ENCODE data around the gene TAF5L.
A peak's percentile ranks its signal among the peaks of the same experiment; 100 is the strongest.
"Not testable (repeated sequence)": the region's sequence is repeated elsewhere in the genome, so short reads cannot be mapped to it uniquely, and the experiment has no call there.

TAF5L gene

DNA sequence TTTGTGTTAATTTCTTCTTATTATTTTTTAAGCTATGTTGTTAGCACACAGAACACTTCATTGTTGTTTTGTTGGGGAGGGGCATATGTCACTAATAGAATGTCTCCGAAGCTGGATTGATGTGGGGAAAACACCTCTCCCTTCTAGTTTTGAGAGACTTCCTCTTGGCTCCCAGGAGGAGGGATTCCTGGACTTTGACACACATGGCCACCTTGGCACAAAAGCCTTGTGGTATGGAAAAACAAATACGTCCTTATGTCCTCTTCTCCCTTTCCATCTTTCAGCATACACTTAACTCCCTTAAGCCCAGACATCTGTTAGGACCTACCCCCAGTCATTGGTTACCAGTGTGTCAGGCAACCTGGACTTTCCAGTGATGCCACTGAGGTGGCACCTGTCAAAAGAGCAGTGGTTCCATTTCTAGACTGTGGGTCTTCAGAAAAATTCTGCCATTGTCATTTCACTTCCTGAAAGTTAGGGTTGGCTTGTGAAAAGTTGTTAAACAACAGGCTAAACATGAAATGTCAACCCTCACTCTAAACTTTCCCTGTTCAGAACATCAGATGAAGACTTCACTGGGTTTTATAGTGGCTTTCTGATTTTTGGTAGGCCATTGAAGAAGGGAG is 54.9 kb downstream of the TAF5L start:
- no peak for DNase-seq

- no peak for DNase-seq
Measured at GRCh38 chr1:229570305-229570704, 55.6 kb downstream of the TAF5L start.

- no peak for DNase-seq
Measured at GRCh38 chr1:229567109-229567868, 58.6 kb downstream of the TAF5L start.

- no peak for DNase-seq
Measured at GRCh38 chr1:229563701-229564100, 62.2 kb downstream of the TAF5L start.

- no peak for DNase-seq
Measured at GRCh38 chr1:229563241-229563640, 62.7 kb downstream of the TAF5L start.

- DNase-seq, result no peak
Measured at GRCh38 chr1:229562686-229563085, 63.2 kb downstream of the TAF5L start.

DNA sequence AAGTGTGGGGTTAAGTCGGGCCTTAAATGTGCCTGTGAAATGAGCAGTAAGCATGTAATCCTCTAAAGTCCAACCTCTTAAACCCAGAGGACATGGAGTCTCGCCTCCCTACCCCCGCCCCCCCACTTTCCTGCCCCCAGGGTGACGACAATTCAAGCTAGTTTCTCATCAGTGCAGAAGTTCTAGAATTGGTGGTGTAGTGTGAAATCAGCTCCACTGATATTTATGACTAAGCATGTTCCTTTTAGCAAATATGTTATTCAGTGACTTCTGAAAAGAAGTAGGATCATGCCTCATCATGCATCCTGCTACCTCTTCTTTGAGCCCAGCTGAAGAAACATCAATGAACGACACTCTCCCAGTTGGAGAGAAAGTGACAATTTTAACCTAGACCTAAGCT is 64.8 kb downstream of the TAF5L start:
- no peak for DNase-seq

- not testable (repeated sequence) for DNase-seq
Measured at GRCh38 chr1:229560124-229560523, 65.8 kb downstream of the TAF5L start.

- not testable (repeated sequence) for DNase-seq
Measured at GRCh38 chr1:229559336-229559801, 66.6 kb downstream of the TAF5L start.

GRCh38 chr1:229558460-229559335 is 67.2 kb downstream of the TAF5L start, which contains the start of gene ABCB10:
Gene ABCB10, minus strand, starts transcription at chr1:229558707. Its CDS starts 55 bp downstream, at chr1:229558652.
- DNase-seq, result peak; percentile 92

DNA sequence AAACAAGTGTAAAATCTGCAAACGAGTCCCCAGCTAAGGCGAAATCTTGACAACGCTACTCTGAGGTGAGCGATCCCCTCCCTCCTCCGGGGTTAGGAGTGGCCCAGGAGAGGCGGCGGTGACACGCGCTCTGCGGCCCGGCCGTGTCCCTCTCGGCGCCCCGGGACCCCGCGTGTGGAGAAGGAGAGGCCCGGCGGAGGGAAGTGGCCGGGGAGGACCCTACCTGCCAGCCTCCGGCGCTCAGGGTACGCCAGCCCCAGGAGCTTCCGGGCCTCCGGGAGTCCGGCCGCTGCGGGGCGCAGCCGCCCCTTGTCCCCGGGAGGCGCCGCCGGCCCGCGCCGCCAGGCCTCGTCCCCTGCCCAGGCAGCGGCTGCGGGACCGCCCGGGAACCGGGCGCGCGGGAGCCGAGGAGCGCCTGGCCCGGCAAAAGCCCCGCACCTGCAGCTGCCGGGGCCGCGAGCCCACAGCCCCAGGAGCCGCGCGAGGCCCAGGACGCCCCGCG is 68.0 kb downstream of the TAF5L start:
- peak; percentile 70 for DNase-seq

- DNase-seq, result no peak
Measured at GRCh38 chr1:229557200-229557850, 68.6 kb downstream of the TAF5L start.

GRCh38 chr1:229554886-229555621 is 70.9 kb downstream of the TAF5L start:
- no peak for DNase-seq

DNA sequence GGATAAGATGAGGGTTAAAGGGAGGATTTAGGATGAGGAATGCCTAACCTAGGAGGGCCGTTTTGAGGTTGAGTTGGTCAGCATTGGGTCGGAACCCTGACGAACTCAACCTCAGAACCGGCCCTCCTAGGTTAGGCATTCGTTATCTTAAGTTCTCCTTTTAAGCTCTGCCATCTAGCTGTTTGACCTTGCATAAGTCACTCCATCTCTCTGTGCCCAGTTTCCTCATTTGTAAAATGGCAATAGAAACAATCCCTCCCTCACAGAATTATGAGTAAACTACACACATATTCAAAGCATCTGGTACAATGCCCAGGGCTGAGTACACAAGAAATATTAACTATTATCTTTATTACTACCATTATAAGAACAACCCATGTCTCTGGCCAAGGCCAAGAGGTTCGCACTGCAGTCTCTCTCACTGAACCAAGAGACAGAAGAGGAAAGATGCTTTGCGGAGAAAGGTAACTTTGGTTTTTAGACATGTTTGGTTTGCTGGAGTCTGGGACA is 72.2 kb downstream of the TAF5L start:
- DNase-seq, result no peak

- DNase-seq, result no peak
Measured at GRCh38 chr1:229552732-229553131, 73.2 kb downstream of the TAF5L start.

DNA sequence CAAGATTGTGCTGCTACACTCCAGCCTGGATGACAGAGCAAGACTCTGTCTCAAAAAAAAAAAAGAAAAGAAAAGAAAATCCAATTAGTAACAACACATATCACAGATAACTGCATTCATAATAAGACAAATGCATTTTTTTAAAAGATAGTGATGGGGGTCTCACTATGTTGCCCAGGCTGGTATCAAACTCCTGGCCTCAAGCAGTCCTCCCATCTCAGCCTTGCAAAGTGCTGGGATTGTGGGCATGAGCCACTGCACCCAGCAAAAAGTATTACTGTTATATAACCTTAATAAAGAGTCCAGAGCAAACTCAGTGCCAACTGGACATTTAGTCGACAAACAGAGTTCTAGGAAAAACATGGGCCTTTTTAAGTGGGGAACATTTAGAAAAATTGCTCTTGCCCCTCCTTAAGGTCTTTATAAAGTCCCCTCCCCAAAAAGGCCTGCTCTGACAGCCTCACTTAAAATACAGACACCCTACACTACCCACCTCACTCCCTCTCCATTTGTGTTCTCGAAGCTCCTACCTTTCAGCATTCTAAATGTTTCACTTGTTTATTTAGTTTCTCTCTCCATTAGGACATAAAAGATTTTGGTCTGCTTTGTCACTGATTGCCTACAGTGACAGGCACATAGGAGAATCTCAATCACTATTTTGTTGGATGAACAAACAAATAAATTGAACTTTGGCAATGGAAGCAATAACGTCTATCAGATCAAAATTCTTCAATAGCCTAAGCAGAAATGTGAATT is 74.9 kb downstream of the TAF5L start:
- DNase-seq, result no peak

- no peak for DNase-seq
Measured at GRCh38 chr1:229547542-229547941, 78.4 kb downstream of the TAF5L start.

- DNase-seq, result no peak
Measured at GRCh38 chr1:229544587-229544986, 81.3 kb downstream of the TAF5L start.

All from right kidney (tissue), 1 donor.